ENCODE measurements around the gene CCP110.

CCP110 gene

DNA sequence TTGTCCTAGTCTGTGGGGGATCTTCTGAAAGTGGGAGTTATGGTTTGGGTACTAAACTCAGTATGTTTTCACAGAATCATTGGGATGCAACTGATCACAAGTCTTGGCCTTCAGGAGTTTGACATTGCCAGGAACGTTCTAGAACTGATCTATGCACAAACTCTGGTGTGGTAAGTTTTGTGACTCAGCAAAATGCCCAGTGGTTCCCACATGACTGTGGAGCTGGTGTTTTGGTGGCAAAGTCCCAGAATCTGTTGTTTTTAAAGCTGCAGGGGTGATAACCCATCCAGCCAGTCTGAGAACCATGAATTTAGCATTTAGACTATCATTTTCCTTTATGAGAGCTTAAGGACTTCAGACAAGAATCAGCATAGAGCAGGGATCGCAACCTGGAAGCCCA, 42.4 kb upstream of the CCP110 start:
- Histone ChIP-seq H3K4me3 (ENCODE audit: severe bottlenecking) (no peak overlapping the region), H3K27me3 (ENCODE audit: insufficient read depth, poor library complexity, severe bottlenecking) (no peaks in the 10 kb centered on the region), H3K36me3 (ENCODE audit: low read depth) (0 out of 2 replicates have a peak, but pooled peaks cover 3% of the 10 kb centered on the region), H3K4me1 (ENCODE audit: insufficient read depth, poor library complexity, severe bottlenecking) (no peaks in the 10 kb centered on the region), H3K9me3 (ENCODE audit: severe bottlenecking) (no peaks in the 10 kb centered on the region), H3K27ac (ENCODE audit: poor library complexity, severe bottlenecking) (no peak overlapping the region)
- ATAC-seq (ENCODE audit: low read depth) (no peak), DNase-seq (ENCODE audit: low spot score) (no peak)
- TF ChIP-seq, protein P1, sequence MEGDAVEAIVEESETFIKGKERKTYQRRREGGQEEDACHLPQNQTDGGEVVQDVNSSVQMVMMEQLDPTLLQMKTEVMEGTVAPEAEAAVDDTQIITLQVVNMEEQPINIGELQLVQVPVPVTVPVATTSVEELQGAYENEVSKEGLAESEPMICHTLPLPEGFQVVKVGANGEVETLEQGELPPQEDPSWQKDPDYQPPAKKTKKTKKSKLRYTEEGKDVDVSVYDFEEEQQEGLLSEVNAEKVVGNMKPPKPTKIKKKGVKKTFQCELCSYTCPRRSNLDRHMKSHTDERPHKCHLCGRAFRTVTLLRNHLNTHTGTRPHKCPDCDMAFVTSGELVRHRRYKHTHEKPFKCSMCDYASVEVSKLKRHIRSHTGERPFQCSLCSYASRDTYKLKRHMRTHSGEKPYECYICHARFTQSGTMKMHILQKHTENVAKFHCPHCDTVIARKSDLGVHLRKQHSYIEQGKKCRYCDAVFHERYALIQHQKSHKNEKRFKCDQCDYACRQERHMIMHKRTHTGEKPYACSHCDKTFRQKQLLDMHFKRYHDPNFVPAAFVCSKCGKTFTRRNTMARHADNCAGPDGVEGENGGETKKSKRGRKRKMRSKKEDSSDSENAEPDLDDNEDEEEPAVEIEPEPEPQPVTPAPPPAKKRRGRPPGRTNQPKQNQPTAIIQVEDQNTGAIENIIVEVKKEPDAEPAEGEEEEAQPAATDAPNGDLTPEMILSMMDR (IDR thresholded peaks at IDR 0.05; ENCODE audit: poor library complexity, severe bottlenecking): no peak

DNA sequence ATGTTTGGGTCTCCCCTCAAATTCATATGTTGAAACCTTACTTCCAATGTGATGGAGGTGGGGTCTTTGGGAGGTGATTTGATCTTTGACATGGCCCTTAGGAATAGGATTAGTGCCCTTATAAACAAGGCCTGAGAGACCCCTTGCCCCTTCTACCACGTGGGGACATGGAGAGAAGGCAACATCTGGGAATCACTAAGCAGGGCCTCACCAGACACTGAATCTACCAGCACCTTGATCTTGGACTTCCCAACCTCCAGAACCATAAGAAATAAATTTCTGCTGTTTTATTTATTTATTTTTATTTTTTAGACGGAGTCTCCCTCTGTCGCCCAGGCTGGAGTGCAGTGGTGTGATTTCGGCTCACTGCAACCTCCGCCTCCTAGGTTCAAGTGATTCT, 42.0 kb upstream of the CCP110 start:
- Histone ChIP-seq H3K9me3 (ENCODE audit: severe bottlenecking) (no peaks in the 10 kb centered on the region), H3K4me1 (ENCODE audit: insufficient read depth, poor library complexity, severe bottlenecking) (no peaks in the 10 kb centered on the region), H3K4me3 (ENCODE audit: severe bottlenecking) (no peak overlapping the region), H3K27me3 (ENCODE audit: insufficient read depth, poor library complexity, severe bottlenecking) (no peaks in the 10 kb centered on the region), H3K36me3 (ENCODE audit: low read depth) (0 out of 2 replicates have a peak, but pooled peaks cover 3% of the 10 kb centered on the region), H3K27ac (ENCODE audit: poor library complexity, severe bottlenecking) (no peak overlapping the region)
- ATAC-seq (ENCODE audit: low read depth): no peak
- no peak for DNase-seq (ENCODE audit: low spot score)
- TF ChIP-seq, protein P1 (IDR thresholded peaks at IDR 0.05; ENCODE audit: poor library complexity, severe bottlenecking): no peak

DNA sequence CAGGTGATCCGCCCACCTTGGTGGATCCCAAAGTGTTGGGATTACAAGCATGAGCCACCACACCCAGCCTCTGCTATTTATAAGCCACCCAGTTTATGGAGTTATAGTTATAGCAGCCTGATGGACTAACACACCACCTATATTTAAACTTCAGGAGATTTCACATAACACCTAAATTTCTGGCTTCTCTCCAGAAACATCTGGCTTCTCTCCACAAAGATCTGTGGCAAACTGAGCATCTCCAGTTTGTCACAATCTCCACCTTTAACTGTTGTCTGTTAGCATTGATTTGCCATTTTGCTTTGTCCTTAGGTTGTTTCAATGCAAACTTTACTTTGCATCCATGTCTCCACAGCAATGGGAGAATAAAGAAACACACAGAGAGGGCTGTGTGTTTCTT, 41.5 kb upstream of the CCP110 start:
- Histone ChIP-seq H3K4me3 (ENCODE audit: severe bottlenecking) (no peak overlapping the region), H3K27ac (ENCODE audit: poor library complexity, severe bottlenecking) (no peak overlapping the region), H3K4me1 (ENCODE audit: insufficient read depth, poor library complexity, severe bottlenecking) (no peaks in the 10 kb centered on the region), H3K9me3 (ENCODE audit: severe bottlenecking) (no peaks in the 10 kb centered on the region), H3K27me3 (ENCODE audit: insufficient read depth, poor library complexity, severe bottlenecking) (no peaks in the 10 kb centered on the region), H3K36me3 (ENCODE audit: low read depth) (0 out of 2 replicates have a peak, but pooled peaks cover 3% of the 10 kb centered on the region)
- ATAC-seq (ENCODE audit: low read depth) (no peak), DNase-seq (ENCODE audit: low spot score) (no peak)
- TF ChIP-seq, protein P1 (IDR thresholded peaks at IDR 0.05; ENCODE audit: poor library complexity, severe bottlenecking): no peak

DNA sequence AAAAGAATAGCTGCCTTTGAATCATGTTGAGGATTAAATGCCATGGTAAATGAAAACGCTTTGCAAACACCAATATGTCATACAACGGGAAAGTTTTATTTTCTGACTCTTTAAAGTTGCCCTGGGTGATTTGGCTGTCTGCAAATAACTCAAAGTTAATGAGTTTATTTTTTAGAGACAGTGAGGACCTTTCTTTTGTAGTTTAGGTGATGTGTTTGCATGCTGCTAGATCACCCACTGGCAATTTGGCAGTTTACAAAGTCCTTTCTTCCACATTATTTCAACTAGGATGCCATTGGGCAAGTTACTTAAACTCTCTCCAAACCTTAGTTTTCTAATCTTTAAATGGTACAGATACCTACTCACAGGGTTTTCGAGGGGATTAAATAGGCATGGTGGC, 39.6 kb upstream of the CCP110 start:
- Histone ChIP-seq H3K27me3 (ENCODE audit: insufficient read depth, poor library complexity, severe bottlenecking) (no peaks in the 10 kb centered on the region), H3K4me1 (ENCODE audit: insufficient read depth, poor library complexity, severe bottlenecking) (no peaks in the 10 kb centered on the region), H3K36me3 (ENCODE audit: low read depth) (0 out of 2 replicates have a peak, but pooled peaks cover 3% of the 10 kb centered on the region), H3K4me3 (ENCODE audit: severe bottlenecking) (no peak overlapping the region), H3K27ac (ENCODE audit: poor library complexity, severe bottlenecking) (no peak overlapping the region), H3K9me3 (ENCODE audit: severe bottlenecking) (no peaks in the 10 kb centered on the region)
- TF ChIP-seq, protein P1 (IDR thresholded peaks at IDR 0.05; ENCODE audit: poor library complexity, severe bottlenecking): no peak
- DNase-seq (ENCODE audit: low spot score) (no peak), ATAC-seq (ENCODE audit: low read depth) (no peak)

DNA sequence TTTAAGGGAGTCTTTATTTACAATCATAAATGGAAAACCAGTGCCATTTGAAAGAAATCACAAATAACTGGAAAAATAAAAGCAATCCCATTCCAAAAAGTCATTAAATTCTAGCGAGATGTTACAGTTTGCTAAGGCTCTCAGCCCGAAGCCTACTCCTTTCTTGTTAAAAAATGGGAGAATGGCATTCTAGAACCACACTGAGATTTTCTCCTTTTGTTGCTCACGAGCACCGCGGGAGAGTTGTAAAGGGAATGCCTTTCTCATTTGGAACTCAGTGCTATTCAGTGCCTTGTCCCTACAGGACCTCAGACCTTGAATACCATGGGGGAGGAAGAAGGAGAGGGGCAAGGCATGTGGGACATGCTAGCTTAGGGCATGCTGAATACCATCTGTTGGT, 38.1 kb upstream of the CCP110 start:
- Histone ChIP-seq H3K4me1 (ENCODE audit: insufficient read depth, poor library complexity, severe bottlenecking) (no peaks in the 10 kb centered on the region), H3K9me3 (ENCODE audit: severe bottlenecking) (no peaks in the 10 kb centered on the region), H3K27ac (ENCODE audit: poor library complexity, severe bottlenecking) (no peak overlapping the region), H3K36me3 (ENCODE audit: low read depth) (0 out of 2 replicates have a peak, but pooled peaks cover 3% of the 10 kb centered on the region), H3K4me3 (ENCODE audit: severe bottlenecking) (no peak overlapping the region), H3K27me3 (ENCODE audit: insufficient read depth, poor library complexity, severe bottlenecking) (no peaks in the 10 kb centered on the region)
- ATAC-seq (ENCODE audit: low read depth) (no peak), DNase-seq (ENCODE audit: low spot score) (no peak)
- TF ChIP-seq, protein P1 (IDR thresholded peaks at IDR 0.05; ENCODE audit: poor library complexity, severe bottlenecking): no peak
